Loucy (cell line): ENCODE measurements around the gene SEMA5A.

ENCODE experiments used
- H2AFZ ChIP-seq: fragments of 200-600 bp; sonication (generic); 2 replicates; pipeline ENCODE4 v1.6.0; 2016; ENCODE audit warnings: antibody characterized with exemption, mild to moderate bottlenecking, low read length, moderate library complexity
- H3F3A ChIP-seq: fragments of 200-600 bp; 2 replicates; pipeline ENCODE4 v1.6.0; 2016; ENCODE audit warnings: antibody characterized with exemption, low read depth, mild to moderate bottlenecking
- H3K27me3 ChIP-seq: fragments of 200-600 bp; sonication (generic); 2 replicates; pipeline ENCODE4 v1.6.1; 2014; ENCODE audit warnings: low read length, mild to moderate bottlenecking; ENCODE audit not compliant: insufficient read depth, poor library complexity, severe bottlenecking
- H3K36me3 ChIP-seq: fragments of 200-600 bp; sonication (generic); 2 replicates; pipeline ENCODE4 v1.6.1; 2016; ENCODE audit warnings: low read length; ENCODE audit not compliant: insufficient read depth
- H3K4me1 ChIP-seq: fragments of 200-600 bp; sonication (generic); 2 replicates; pipeline ENCODE4 v1.5.1; 2014; ENCODE audit warnings: low read length, mild to moderate bottlenecking; ENCODE audit not compliant: insufficient read depth, poor library complexity, severe bottlenecking
- H3K4me2 ChIP-seq: fragments of 200-600 bp; sonication (generic); 2 replicates; pipeline ENCODE4 v1.6.0; 2014; ENCODE audit warnings: antibody characterized with exemption, low read length, low read depth, mild to moderate bottlenecking; ENCODE audit not compliant: poor library complexity, severe bottlenecking
- H3K4me3 ChIP-seq: fragments of 200-600 bp; sonication (generic); 2 replicates; pipeline ENCODE4 v1.5.1; 2014; ENCODE audit warnings: low read length, mild to moderate bottlenecking, mixed read lengths; ENCODE audit not compliant: poor library complexity, severe bottlenecking
- H3K79me2 ChIP-seq: fragments of 200-600 bp; sonication (generic); 2 replicates; pipeline ENCODE4 v1.6.1; 2014; ENCODE audit warnings: low read length; ENCODE audit not compliant: insufficient read depth
- H3K9ac ChIP-seq: fragments of 200-600 bp; sonication (generic); 2 replicates; pipeline ENCODE4 v1.6.0; 2014; ENCODE audit warnings: mild to moderate bottlenecking, low read depth, low read length, moderate library complexity; ENCODE audit not compliant: poor library complexity, severe bottlenecking
- H3K9me2 ChIP-seq: fragments of 200-600 bp; sonication (generic); replicated peaks from 2 replicates; pipeline ENCODE4 v1.6.1; 2016; ENCODE audit warnings: low read depth, low read length, mixed read lengths
- H3K9me3 ChIP-seq: fragments of 200-600 bp; sonication (generic); 2 replicates; pipeline ENCODE4 v1.6.1; 2014; ENCODE audit warnings: mild to moderate bottlenecking, antibody characterized with exemption, low read length, low read depth; ENCODE audit not compliant: insufficient read depth
- H4K20me1 ChIP-seq: fragments of 200-600 bp; sonication (generic); 2 replicates; pipeline ENCODE4 v1.6.0; 2014; ENCODE audit warnings: antibody characterized with exemption, low read length, mild to moderate bottlenecking; ENCODE audit not compliant: insufficient read depth, poor library complexity, severe bottlenecking
- CTCF ChIP-seq: fragments of 200-600 bp; sonication (generic); conservative IDR thresholded peaks from 2 replicates; pipeline ENCODE4 v1.5.1; 2014; ENCODE audit warnings: mild to moderate bottlenecking, antibody characterized with exemption, low read length
- EZH2phosphoT487 ChIP-seq: fragments of 200-600 bp; IDR thresholded peaks from 2 replicates; pipeline ENCODE4 v1.6.1; 2018; ENCODE audit warnings: antibody characterized with exemption, mild to moderate bottlenecking, moderate library complexity, borderline replicate concordance

Gene SEMA5A

GRCh38 chr5:9283473-9283872, 262.4 kb downstream of the SEMA5A start:
- no peaks in the 10 kb centered on the region for H3K79me2 ChIP-seq
- H3K9me2 ChIP-seq = no peaks in the 10 kb centered on the region
- no peak overlapping the region for H3K4me2 ChIP-seq

GRCh38 chr5:9283021-9283420, 262.9 kb downstream of the SEMA5A start:
- Histone ChIP-seq H4K20me1 (no peaks in the 10 kb centered on the region), H3K4me2 (no peak overlapping the region), H2AFZ (no peak overlapping the region), H3K79me2 (no peaks in the 10 kb centered on the region), H3K9me3 (peaks cover 3% of the 10 kb centered on the region; the same call in 1 of the 2 replicates), H3K4me1 (no peaks in the 10 kb centered on the region), H3F3A (no peaks in the 10 kb centered on the region), H3K9me2 (no peaks in the 10 kb centered on the region), H3K4me3 (no peak overlapping the region), H3K27me3 (no peaks in the 10 kb centered on the region), H3K36me3 (no peaks in the 10 kb centered on the region), H3K9ac (no peak overlapping the region)
- TF ChIP-seq CTCF (no peak), EZH2phosphoT487 (no peak)

More at GRCh38 chr5:9283473-9283872, 262.4 kb downstream of the SEMA5A start:
- H3K4me3 ChIP-seq = no peak overlapping the region
- H3K9me3 ChIP-seq = no peaks in the 10 kb centered on the region; the same call in 1 of the 2 replicates
- H3K9ac ChIP-seq = no peak overlapping the region
- H3F3A ChIP-seq = no peaks in the 10 kb centered on the region
- H3K27me3 ChIP-seq = no peaks in the 10 kb centered on the region
- H2AFZ ChIP-seq = no peak overlapping the region
- H3K4me1 ChIP-seq = no peaks in the 10 kb centered on the region
- H4K20me1 ChIP-seq = no peaks in the 10 kb centered on the region
- H3K36me3 ChIP-seq = no peaks in the 10 kb centered on the region
- TF ChIP-seq CTCF = no peak; the same call in 1 of the 2 replicates
- no peak for TF ChIP-seq EZH2phosphoT487

GRCh38 chr5:9282211-9282610, 263.7 kb downstream of the SEMA5A start:
- Histone ChIP-seq H3K27me3 (no peaks in the 10 kb centered on the region), H3K4me1 (no peaks in the 10 kb centered on the region), H3F3A (no peaks in the 10 kb centered on the region), H3K4me2 (no peak overlapping the region), H3K79me2 (no peaks in the 10 kb centered on the region), H3K36me3 (no peaks in the 10 kb centered on the region), H3K9me3 (peaks cover 3% of the 10 kb centered on the region; the same call in 1 of the 2 replicates), H2AFZ (no peak overlapping the region), H4K20me1 (no peaks in the 10 kb centered on the region), H3K9me2 (no peaks in the 10 kb centered on the region), H3K4me3 (no peak overlapping the region), H3K9ac (no peak overlapping the region)
- TF ChIP-seq CTCF (no peak), EZH2phosphoT487 (no peak)
